Tongue (tissue), 2 donors: ENCODE measurements around the gene PGA3. TPM values are rescaled to one million over a fixed set of nuclear protein-coding genes. Genes with fewer than 3 reads are reported as not detected.
"Not testable (repeated sequence)": the region's sequence is repeated elsewhere in the genome, so short reads cannot be mapped to it uniquely, and the experiment has no call there.

Experiments
- DNase-seq: peaks from one replicate; pipeline ENCODE4 v3.0.0-alpha.2; 2015
- total RNA-seq: library from RNA; depleted of rRNA; stranded (reverse); fragments of >200 nt; gene quantifications from one replicate; pipeline ENCODE4 v1.2.3, GENCODE V29; 2014

The PGA3 gene
- total RNA-seq, result not detected

DNA sequence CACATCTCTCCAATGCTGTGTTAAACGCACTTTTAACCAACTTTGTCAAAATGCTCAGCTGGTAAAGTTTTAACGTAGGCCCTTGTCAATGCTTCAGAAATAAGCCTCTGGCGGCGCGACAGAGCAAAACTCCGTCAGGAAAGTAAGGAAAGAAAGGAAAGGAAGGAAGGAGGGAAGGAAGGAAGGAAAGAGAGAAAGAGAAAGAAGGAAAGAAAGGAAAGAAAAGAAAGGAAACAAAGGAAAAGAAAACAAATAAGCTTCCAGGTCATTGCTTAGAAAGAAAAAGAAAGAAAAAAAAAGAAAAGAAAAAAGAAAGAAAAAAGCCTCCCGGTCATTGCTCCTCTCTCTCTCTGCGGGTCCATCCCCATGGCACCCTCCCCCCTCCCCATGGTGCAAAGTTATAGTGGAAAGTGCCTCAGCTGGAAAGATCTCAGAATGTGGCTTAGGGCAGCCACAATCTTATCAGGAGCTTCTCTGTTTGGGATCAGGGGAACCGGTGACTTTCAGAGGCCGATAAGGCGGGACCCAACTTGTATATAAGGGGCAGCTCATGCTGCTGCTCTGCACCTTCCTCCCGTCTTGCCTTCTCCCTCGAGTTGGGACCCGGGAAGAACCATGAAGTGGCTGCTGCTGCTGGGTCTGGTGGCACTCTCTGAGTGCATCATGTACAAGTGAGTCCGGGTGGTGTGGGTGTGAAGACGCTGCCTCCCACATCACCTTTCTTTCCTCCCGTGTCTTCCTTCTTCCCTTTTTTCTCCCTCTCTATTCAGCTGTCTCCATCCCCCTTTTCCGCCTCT is at the start of gene PGA3:
PGA3 (plus strand) TSS at position 566 of the 797 bp plus-strand sequence; CDS start at position 616, 50 bp downstream.
- not testable (repeated sequence) for DNase-seq

DNA sequence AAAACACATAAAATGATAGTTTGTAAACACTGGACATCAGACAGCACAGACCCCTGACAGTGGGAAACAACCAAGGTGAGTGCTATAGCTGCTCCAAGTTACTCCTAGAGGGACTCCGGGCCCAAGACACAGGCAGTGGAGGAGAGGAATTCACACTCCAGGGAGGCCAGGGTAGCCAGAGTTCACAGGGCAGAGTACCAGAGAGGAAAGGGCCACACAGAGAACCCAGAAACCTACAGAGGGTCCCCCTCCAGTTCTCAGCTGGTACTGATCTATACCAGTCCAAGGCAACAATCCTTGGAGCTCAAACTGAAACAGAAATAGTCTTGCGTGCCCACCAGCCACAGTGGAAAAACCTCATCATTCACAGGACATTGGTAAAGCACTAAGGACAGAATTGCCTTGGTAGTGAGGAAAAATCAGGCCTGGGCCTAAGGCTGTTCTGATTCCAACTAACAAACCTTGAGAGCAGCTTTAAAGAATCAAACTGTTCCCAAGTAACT is 49.7 kb upstream of the PGA3 start:
- no peak for DNase-seq

DNA sequence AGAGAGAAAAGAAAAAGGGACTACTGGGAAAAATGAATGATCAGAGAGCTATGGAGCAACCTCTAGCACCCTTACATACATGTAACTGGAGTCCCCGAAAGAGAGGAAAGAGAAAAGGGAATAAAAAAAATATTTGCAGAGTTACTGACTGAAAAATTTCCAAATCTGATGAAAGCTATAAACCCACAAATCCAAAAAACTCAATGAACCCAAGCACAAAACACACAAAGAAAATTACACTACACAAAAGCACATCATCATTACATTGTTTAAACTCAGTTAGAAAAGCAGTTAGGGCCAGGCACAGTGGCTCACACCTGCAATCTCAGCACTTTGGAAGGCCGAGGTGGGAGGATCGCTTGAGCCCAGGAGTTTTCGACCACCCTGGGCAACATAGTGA is 48.8 kb upstream of the PGA3 start:
- no peak for DNase-seq

DNA sequence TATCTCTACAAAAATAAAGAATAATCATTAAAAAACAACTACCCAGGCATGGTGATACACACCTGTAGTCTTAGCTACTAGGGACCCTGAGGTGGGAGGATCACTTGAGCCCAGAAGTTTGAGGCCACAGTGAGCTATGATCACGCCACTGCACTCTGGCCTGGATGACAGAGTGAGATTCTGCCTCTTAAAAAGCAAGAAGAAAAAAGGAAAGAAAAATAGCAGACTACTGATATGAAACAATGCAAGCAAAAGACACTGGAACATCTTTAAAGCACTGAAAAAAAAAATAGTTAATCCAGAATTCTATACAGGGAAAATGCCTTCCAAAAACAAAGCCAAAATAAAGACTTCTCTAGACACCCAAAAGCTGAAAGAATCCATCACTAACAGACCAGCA is 48.0 kb upstream of the PGA3 start:
- no peak for DNase-seq

DNA sequence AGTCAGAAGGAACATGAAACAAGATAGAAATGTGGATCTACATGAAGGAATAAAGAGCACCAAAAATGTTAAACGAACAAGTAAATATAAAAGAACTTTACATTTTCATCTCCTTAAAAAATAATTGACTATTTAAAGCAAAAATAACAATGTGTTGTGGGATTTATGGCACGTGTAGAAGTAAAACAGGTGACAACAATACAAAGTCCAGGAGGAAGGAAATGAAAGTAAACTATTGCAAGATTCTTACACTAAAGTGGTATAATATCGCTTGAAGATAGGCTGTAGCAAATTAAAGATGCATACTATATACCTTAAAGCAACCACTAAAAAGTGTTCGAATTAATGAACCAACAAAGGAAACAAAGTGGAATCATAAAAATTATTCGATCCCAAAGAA is 47.6 kb upstream of the PGA3 start:
- DNase-seq, result no peak

DNA sequence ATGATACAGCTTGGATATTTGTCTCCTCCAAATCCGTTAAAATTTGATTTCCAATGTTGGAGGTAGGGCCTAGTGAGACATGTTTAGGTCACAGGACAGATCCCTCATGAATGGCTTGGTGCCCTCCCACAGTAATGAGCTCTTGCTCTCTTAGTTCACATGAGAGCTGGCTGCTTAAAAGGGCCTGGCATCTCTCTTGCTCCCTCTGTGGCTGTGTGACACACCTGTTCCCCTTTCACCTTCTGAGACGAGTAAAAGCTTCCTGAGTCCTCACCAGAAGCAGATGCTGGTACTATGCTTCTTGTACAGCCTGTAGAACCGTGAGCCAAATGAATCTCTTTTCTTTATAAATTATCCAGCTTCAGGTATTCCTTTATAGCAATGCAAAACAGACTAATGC is 45.6 kb upstream of the PGA3 start:
- DNase-seq, result no peak

DNA sequence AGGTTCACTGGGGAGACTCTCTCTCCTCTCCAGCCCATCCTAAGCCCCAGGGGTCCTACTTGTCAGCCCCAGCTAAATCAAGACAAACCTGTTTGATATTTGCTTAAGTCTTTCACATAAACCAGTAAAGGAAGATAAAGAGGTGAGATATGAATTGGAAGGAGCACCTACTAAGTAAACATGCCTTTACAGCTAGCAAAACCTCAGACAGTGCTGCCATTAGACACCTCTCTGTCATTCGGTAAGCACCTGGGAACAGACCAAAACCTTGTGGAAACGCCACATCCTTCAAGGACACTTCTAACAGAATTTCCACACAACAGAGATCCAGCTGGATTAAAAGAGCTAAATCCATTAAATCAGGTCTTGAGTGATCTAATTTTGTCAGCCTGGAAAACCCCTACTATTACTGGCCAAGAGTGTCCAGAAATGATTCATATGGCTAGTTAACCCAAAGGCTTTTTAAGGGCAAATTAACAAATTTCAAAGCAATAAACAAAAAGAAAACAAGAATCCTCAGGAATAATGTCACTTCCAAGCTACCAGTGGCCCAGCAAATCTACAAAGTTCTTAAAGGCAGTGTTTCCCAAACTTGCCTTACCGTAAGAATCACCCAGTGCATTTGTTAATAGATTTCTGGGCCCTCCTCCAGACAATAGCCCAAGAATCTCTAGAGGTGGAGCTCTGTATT is 44.5 kb upstream of the PGA3 start:
- DNase-seq, result no peak

DNA sequence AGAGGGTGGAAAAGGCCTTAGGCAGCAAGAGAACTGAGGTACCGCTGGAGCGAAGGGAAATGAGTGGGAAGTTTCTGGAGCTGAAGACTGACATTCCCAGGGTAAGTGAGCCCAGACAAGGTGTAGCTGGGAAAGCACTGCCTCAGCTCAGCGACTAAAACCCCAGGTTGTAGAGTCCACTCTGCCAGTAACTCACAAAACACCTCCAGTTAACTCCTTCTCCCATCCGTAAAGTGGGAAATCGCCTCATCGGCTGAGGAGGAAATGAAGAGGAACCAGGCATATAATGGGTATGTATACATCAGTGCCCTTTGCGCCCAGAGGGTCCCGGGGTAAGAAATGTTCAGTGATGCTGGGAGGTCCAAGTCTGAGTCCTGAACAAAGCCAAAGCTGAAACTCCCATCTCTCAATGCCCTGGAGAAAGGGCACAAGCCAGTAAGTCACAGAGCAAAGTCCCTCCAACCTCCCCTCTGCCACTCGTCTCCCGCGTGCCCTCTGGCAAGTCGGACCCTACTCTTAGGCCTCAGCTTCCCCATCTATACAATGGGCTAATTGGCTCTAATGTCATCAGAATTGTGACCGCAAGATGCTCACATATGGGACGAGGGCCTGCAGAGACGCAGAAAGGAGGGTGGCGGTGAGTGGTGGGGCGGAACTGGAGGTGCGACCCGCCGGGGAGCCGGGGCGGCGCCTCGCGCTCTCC is 42.7 kb upstream of the PGA3 start:
- DNase-seq, result no peak

DNA sequence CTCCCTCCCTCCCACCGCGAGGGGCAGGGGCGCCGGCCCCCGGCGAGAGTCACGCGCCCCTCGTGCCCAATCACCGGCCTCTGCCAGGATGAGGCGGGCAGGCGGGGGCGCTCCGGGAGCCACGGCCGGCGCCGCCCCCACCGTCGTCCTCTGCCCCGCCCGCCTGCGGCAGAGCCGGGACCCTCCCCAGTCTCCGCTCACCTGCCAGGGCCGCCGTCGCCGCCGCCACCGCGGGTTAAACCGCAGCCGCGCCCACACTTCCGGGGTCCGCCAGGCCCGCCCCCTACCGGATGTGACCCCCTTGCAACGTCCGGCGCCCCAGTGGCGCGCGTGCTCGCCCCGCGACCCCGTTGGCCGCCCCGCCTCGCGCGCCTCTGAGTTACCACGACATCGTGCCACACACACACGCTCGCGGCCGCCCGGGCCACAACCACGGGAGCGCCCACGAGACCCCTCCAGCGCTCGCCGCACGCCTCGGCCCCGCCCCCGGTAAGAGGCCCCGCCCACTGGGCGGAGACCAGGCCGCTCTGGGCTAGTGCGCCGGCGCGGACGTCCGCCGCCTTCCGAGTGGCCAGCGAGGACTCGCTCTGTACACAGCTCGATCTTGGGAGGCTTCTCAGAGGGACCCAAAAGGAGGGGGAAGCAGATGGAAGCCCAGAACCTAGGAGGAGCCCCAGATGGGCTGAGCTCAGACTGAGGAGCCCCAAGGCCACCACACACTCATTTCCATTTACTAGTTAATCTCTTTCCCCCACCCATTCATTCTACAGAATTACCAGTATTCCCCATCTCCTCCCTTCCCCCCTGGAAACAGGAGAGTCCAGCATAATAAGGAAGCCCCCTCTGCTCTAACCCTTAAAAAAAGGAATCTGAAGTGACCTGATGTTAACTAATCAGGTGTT is 41.9 kb upstream of the PGA3 start, which contains the start of gene VPS37C:
VPS37C (minus strand) TSS at position 237 of the 902 bp plus-strand sequence. CDS start 22,597 bp downstream, outside the sequence.
- DNase-seq, result peak; percentile 95

DNA sequence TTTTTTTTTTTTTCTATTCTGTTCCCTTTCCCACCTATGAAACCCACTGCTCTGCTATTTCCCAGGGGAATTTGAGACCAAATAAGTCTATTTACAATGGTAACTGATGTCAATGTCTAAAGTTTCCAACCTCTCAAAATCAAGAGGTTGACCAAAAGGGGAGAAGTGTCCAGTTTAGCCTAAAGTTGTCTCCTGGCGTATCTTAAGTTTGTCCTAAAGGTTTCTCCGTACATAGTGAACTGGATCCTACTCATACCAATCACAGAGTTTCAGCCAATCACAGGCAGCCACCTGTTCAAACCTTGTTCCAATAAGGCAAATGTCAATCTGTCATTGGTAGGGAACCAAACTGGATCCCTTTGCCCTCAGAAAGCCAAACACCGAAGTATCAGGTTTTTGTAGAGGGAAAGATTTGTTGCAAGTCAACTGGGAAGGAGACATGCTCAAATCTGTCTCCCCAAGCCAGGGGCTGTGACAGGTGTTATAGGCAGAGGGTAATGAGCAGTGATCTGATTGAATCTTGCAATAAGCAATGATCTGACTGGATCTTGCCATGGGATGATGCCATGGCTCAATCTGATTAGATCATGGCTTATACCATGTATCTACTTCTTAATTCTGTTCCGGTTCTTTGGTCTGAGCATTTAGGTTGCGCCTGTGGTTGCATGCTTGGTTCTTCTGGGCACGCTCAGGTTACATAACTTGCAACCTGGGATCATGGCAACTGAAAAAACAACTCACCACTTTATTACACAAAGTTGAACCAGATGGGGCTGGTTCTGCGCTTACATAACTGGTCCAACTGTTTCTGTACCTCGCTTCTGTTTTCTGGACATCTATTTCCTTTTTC is 41.0 kb upstream of the PGA3 start:
- peak; percentile 56 for DNase-seq

DNA sequence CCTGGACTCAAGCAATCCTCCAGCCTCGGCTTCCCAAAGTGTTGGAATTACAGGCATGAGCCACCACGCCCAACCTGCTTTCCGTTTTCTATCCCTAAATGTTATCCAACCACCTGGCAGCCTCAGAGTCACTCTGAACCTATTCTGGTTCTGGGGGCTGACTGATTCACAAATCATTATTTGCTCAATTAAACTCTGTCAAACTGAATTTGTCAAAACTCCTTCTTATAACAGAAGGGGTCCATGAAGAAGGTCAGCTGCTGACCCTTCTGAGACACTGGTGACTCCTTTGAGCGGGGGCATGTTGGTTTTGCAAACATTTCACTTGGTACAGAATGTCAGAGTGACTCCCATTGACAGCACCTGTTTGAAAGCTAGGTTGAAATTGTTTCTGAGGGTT is 40.3 kb upstream of the PGA3 start:
- no peak for DNase-seq

DNA sequence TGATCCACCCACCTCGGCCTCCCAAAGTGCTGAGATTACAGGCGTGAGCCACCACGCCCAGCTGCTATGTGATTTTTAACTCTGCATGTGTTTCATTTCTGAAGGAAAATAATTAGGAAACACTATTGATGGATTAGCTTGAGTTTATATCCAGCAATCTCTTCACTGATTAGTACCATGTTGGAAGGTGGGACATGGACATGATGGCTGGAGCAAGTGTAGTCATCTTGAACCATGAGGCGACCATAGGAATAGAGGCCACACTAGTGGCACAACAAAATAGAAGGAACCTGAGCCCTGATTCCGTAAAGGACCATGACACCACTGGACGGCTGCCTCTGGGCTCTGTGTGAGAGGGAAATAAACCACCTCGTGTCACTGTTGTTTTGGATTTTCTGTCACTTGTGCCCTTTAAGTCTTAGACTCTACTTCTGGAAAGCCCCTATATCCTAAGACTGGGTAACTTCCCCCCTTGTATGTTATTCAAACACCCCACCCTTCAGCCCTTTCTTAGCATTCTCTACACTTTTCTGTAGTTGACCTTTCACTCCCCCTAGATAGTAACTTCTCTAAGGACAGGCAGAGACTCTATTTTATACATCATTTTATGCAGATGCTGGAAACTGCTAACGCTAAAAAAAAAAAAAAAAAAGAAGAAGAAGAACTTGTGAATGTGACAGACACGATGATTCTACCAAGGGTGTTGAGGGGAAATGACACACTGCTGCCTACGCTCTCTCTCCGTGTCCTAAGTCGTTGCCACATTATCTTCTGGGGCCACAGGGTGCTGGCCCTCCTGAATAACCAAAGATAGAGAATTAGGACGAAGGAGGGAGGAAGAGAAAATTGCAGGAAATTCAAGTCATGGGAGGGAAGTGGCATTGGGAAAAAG is 39.4 kb upstream of the PGA3 start:
- no peak for DNase-seq

DNA sequence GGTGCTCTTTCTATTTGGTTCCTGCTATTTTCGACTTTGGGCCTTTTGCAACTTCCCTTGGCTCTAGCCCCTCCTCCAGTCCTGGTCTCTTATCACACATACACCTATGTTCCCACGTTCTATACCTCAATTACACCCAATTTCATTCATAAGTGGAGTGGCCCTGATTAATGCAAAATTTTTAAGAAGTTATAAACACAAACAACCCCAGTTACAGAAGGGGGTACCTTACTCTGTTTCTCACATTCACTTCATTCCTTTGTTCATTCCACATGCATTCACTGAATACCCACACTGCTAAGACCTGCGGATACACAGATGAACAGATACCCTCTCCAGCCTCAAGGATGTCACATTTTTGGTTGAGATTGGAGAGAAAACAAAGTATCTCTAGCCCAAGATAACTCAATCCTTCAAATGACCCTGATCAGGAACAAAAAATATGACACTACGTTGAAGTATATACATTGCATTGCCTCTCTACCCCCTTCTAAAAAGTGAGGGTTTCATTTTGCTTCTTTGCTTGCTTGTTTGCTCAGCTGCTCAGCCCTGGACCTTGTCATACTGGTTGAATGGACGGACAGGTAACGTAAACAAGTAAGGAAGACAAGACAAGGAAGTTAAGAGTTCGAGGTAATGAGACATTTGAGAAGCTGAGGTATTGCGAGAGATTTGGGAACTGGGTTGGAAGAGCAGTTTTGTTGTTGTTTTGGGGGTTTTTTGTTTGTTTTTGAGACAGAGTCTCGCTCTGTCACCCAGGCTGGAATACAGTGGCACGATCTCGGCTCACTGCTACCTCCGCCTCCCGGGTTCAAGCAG is 38.5 kb upstream of the PGA3 start:
- no peak for DNase-seq

DNA sequence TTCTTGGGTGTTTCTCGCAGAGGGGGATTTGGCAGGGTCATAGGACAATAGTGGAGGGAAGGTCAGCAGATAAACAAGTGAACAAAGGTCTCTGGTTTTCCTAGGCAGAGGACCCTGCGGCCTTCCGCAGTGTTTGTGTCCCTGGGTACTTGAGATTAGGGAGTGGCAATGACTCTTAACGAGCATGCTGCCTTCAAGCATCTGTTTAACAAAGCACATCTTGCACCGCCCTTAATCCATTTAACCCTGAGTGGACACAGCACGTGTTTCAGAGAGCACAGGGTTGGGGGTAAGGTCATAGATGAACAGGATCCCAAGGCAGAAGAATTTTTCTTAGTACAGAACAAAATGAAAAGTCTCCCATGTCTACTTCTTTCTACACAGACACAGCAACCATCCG is 37.5 kb upstream of the PGA3 start:
- DNase-seq, result not testable (repeated sequence)

DNA sequence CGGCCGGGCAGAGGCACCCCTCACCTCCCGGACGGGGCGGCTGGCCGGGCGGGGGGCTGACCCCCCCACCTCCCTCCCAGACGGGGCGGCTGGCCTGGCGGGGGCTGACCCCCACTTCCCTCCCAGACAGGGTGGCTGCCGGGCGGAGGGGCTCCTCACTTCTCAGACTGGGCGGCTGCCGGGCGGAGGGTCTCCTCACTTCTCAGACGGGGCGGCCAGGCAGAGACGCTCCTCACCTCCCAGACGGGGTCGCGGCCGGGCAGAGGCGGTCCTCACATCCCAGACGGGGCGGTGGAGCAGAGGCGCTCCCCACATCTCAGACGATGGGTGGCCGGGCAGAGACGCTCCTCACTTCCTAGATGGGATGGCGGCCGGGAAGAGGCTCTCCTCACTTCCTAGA is 37.0 kb upstream of the PGA3 start:
- not testable (repeated sequence) for DNase-seq

DNA sequence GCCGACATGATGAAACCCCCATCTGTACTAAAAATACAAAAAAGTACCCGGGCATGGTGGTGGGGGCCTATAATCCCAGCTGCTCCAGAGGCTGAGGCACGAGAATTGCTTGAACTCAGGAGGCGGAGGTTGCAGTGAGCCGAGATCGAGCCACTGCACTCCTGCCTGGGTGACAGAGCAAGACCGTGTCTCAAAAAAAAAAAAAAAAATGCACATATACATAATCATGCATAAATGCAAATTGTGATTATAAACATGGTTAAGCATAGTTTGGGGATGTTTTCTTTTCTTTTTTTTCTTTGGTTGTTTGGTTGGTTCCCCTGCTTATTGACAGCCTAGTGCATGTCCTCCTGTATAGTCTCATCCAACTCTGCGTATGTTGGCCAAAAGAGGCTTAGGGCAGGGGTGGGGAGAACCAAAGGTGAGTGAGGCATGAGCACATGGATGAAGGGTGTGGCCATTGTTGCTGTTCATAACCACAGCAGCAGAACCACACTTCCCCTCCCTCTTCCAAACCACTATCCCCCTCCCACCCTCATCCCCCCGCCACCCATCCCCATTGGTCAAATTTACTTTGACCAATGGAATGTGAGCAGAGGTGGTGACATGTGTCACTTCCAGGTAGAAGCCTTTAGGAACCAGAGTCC is 35.1 kb upstream of the PGA3 start:
- no peak for DNase-seq

DNA sequence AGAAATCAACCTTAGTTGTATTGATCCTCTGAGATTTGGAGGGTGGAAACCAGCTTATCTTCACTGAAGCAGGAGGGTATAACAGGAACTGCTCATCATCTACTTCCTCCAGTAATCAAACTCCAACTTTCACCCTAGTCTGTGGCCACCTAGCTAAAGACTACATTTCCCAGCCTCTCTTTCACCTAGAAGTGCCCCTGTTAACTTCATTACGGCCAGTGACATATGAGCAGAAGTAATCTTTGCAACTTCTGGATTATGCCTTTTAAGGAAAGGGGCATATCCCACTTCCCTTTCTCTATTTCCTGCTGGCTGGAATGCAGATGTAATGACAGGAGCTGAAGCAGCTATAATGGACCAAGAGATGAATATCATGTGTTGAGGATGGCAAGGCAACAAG is 34.5 kb upstream of the PGA3 start:
- no peak for DNase-seq

DNA sequence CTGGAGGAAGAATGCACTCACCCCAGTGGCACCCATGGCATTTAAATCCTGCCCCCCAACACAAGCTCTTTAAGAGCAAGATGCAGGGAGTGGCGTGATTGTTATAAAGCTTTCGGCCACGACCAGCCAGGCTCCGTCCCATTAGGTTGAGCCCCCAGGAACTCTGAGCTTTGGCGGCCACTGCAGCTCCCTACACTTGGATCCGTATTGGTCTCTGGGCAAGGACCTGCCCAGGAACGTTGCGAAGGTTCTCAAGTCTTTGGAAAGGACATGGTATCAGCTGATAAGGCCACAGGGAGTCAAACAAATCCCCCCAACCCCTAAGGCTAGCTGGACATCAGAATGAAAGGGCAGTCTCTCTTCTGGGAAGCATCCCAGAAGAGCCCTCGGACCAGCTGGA is 32.7 kb upstream of the PGA3 start:
- DNase-seq, result no peak
